GM12878 (cell line): ENCODE measurements around the gene SVIL. TPM values are rescaled to one million over a fixed set of nuclear protein-coding genes. Genes with fewer than 3 reads are reported as not detected.

Experiments
- ATAC-seq: fragments of 200-7000 bp; cut with Tn5 transposase; 3 replicates; pipeline ENCODE4 v1.9.1; 2020; ENCODE audit warnings: mild to moderate bottlenecking, moderate library complexity
- BruUV-seq: library from RNA; stranded (reverse); fragments of 400-500 nt; replicated peaks from 2 replicates; lab custom pipeline; 2021; lab: Mats Ljungman, UMichigan
- CTCF ChIA-PET: fragments of 300-600 bp; sonication (Branson Sonifier 250); formaldehyde crosslinking; extraction: SDS; loops from one replicate; lab custom pipeline; 2021; ENCODE audit warnings: inconsistent platforms; lab: Yijun Ruan, JAX
- POLR2A ChIA-PET: fragments of 350-600 bp; formaldehyde crosslinking; extraction: SDS; loops from one replicate; lab custom pipeline; 2021; ENCODE audit warnings: inconsistent platforms; lab: Charles Lee
- RAD21 ChIA-PET: fragments of 300-600 bp; sonication (Branson Sonifier 250); formaldehyde crosslinking; loops from one replicate; lab custom pipeline; 2023; ENCODE audit warnings: antibody characterized with exemption; ENCODE audit not compliant: unreplicated experiment; lab: Charles Lee
- SMC1A ChIA-PET: fragments of 300-600 bp; sonication (Branson Sonifier 250); formaldehyde crosslinking; loops from one replicate; lab custom pipeline; 2023; ENCODE audit not compliant: unreplicated experiment, uncharacterized antibody; lab: Charles Lee
- DNase-seq: peaks from one replicate; pipeline ENCODE4 v3.0.0-alpha.2; 2011; ENCODE audit warnings: low read depth, low spot score
- FAIRE-seq: peaks from 3 replicates; lab custom pipeline; 2011; peaks lifted over from hg19 to GRCh38; lab: Jason Lieb, UNC
- H2AFZ ChIP-seq: 2 replicates; pipeline ENCODE4 v1.6.0; 2011; ENCODE audit warnings: low read depth, low read length, control low read depth; ENCODE audit not compliant: control insufficient read depth
- H3K27ac ChIP-seq: 2 replicates; pipeline ENCODE4 v1.5.1; 2011; ENCODE audit warnings: control low read depth; ENCODE audit not compliant: control insufficient read depth, insufficient read depth
- H3K27me3 ChIP-seq, 2 experiments: replicated peaks in 1 of 2; 2 replicates each; pipeline versions ENCODE4 v1.6.0 to v1.6.1; 2011; ENCODE audit warnings: low read length in 1 of 2; ENCODE audit not compliant: control insufficient read depth in 2 of 2, insufficient read depth in 2 of 2
- H3K36me3 ChIP-seq, 2 experiments: 2 replicates each; pipeline ENCODE4 v1.5.1; 2011; ENCODE audit warnings: low read length in 1 of 2; ENCODE audit not compliant: control insufficient read depth in 2 of 2, insufficient read depth in 2 of 2
- H3K4me1 ChIP-seq: 2 replicates; pipeline ENCODE4 v1.6.1; 2011; ENCODE audit warnings: mild to moderate bottlenecking, low read length, moderate library complexity, mixed read lengths; ENCODE audit not compliant: control insufficient read depth, insufficient read depth
- H3K4me2 ChIP-seq: 2 replicates; pipeline ENCODE4 v1.6.0; 2011; ENCODE audit warnings: control low read depth; ENCODE audit not compliant: control insufficient read depth, insufficient read depth
- H3K4me3 ChIP-seq: fragments of 200-600 bp; sonication (generic); 2 replicates; pipeline ENCODE4 v1.5.1; 2016
- H3K79me2 ChIP-seq: 2 replicates; pipeline ENCODE4 v1.6.0; 2011; ENCODE audit warnings: low read length; ENCODE audit not compliant: control insufficient read depth, insufficient read depth
- H3K9ac ChIP-seq: 2 replicates; pipeline ENCODE4 v1.8.0; 2011; ENCODE audit warnings: low read length, control low read depth, mixed read lengths; ENCODE audit not compliant: control insufficient read depth, insufficient read depth
- H3K9me3 ChIP-seq: replicated peaks from 3 replicates; pipeline ENCODE4 v1.5.1; 2011; ENCODE audit warnings: mild to moderate bottlenecking, low read length; ENCODE audit not compliant: control insufficient read depth, insufficient read depth
- H4K20me1 ChIP-seq: 2 replicates; pipeline ENCODE4 v1.6.0; 2011; ENCODE audit not compliant: control insufficient read depth, insufficient read depth
- IRF4 ChIP-seq: IDR thresholded peaks from 2 replicates; pipeline ENCODE4 v1.6.1; 2011; ENCODE audit warnings: low read depth, low read length
- IRF5 ChIP-seq: fragments of 450-650 bp; IDR thresholded peaks from 2 replicates; pipeline ENCODE4 v1.6.1; 2017; ENCODE audit warnings: borderline replicate concordance
- ZBTB33 ChIP-seq: fragments of 450-650 bp; IDR thresholded peaks from 2 replicates; pipeline ENCODE4 v1.6.1; 2017; ENCODE audit warnings: mild to moderate bottlenecking
- WGBS: methylation state at CpG from one replicate; pipeline ENCODE4 v1.1.6; 2016; ENCODE audit warnings: low lambda C conversion rate; ENCODE audit not compliant: insufficient replicate concordance, insufficient coverage; ENCODE audit errors: missing lambda C conversion rate; 5-methylcytosine and 5-hydroxymethylcytosine counted together
- in situ Hi-C: fragments of 300-500 bp; cut with MboI; formaldehyde crosslinking; loops from 9 replicates; pipeline ENCODE4 v1.14.3; 2018; ENCODE audit warnings: mixed read lengths
- intact Hi-C: fragments of 100-400 bp; cut with micrococcal nuclease; formaldehyde crosslinking; loops from one replicate; pipeline ENCODE4 v1.14.2; 2022; ENCODE audit not compliant: unreplicated experiment
- polyA plus RNA-seq, 11 experiments: library from polyadenylated mRNA; depleted of rRNA in 4 of 11; unstranded in 6 of 11; stranded (reverse) in 5 of 11; fragments of >200 nt; fragmentation: Nextera tagmentation in 4 of 11; fragmentation: Illumina TruSeq in 1 of 11; extraction: Ambion mirVana in 4 of 11; extraction: Trizol in 1 of 11; gene quantifications; 1 replicate in 1 of 11; 2 replicates in 10 of 11; pipeline versions ENCODE4 v1.2.1 to v1.2.3, GENCODE V29; 2011 to 2016; ENCODE audit warnings: inconsistent platforms in 2 of 11, missing spikeins in 2 of 11, low read depth in 1 of 11
- total RNA-seq, 4 experiments: library from RNA; depleted of rRNA in 3 of 4; stranded (reverse); fragments of >200 nt in 3 of 4; fragmentation: Illumina TruSeq in 1 of 4; extraction: Trizol in 1 of 4; gene quantifications; 2 replicates each; pipeline versions ENCODE4 v1.2.1 to v1.2.3, GENCODE V29; 2013 to 2021

Gene SVIL
- total and polyA plus RNA-seq, 10 of the 15 experiments (the other 5 are each of a cell fraction or from before 2014, with no cell fraction given), result 0.22 to 1.9 (median 0.87) TPM

GRCh38 chr10:29431711-29432110 is 203.1 kb downstream of the SVIL start:
- Histone ChIP-seq H3K4me1 (no peaks in the 10 kb centered on the region), H4K20me1 (no peaks in the 10 kb centered on the region), H3K4me2 (no peak overlapping the region), H3K27ac (no peak overlapping the region), H3K27me3 (no peaks in the 10 kb centered on the region), H3K4me3 (no peak overlapping the region), H2AFZ (no peak overlapping the region), H3K9ac (no peak overlapping the region), H3K36me3 (no peaks in the 10 kb centered on the region), H3K79me2 (no peaks in the 10 kb centered on the region), H3K9me3 (no peaks in the 10 kb centered on the region)
- FAIRE-seq (no peak), ATAC-seq (no peak)
- WGBS, result 100% methylated on average over 1 of the region's 1 CpG
- intact Hi-C loops (no loop called here), in situ Hi-C loops (no loop called here)
- ChIA-PET CTCF (interaction anchor here (0.6 to 1.2 kb wide), 4 partner anchors 10 to 39 kb away, joined by 3 to 5 read pairs (median 3); no protein-coding TSS in a partner anchor), SMC1A (no interaction called here), POLR2A (no interaction called here), RAD21 (no interaction called here)
- BruUV-seq, result no TSS peak
- TF ChIP-seq IRF5 (no peak), IRF4 (no peak), ZBTB33 (no peak)
- TF ChIP-seq, all 136 proteins: peak for 0
- no peak for DNase-seq
